Peyer's patch (tissue), 4 donors: ENCODE measurements around the gene LRRC57. TPM values are rescaled to one million over a fixed set of nuclear protein-coding genes. Genes with fewer than 3 reads are reported as not detected.

Experiments
- DNase-seq, 3 donors: peaks; one replicate each; pipeline ENCODE4 v3.0.0-alpha.2; 2017 to 2019
- H3K27ac ChIP-seq, 4 donors: fragments of 200-600 bp; sonication (generic); one replicate each; pipeline ENCODE4 v1.5.1; 2016 to 2019
- H3K27me3 ChIP-seq, 2 donors: fragments of 200-600 bp; sonication (generic); one replicate each; pipeline ENCODE4 v1.5.1; 2019
- H3K36me3 ChIP-seq, 3 donors: fragments of 200-600 bp; sonication (generic); one replicate each; pipeline ENCODE4 v1.5.1; 2016 to 2019
- H3K4me1 ChIP-seq, 4 donors: fragments of 200-600 bp; sonication (generic); one replicate each; pipeline ENCODE4 v1.5.1; 2016 to 2019
- H3K4me3 ChIP-seq, 4 donors: fragments of 200-600 bp; sonication (generic); 1 replicate in 3 of 4; 2 replicates in 1 of 4; pipeline ENCODE4 v1.5.1; 2016 to 2019; ENCODE audit warnings: mild to moderate bottlenecking in 1 of 4
- H3K9me3 ChIP-seq, 4 donors: fragments of 200-600 bp; sonication (generic); one replicate each; pipeline ENCODE4 v1.5.1; 2016 to 2019; ENCODE audit warnings: mild to moderate bottlenecking in 1 of 4
- POLR2A ChIP-seq, 2 donors: fragments of 450-650 bp; IDR thresholded peaks; one replicate each; pipeline ENCODE4 v1.5.1; 2017; ENCODE audit warnings: antibody characterized with exemption in 2 of 2, mild to moderate bottlenecking in 2 of 2, moderate library complexity in 2 of 2
- total RNA-seq, 4 donors: library from RNA; depleted of rRNA; stranded (reverse); fragments of >200 nt; gene quantifications; one replicate each; pipeline ENCODE4 v1.1.0, GENCODE V29; 2016
- TF ChIP-seq, protein P1 (sequence below), 6 experiments: fragments of 450-650 bp in 4 of 6; fragments of 200-600 bp in 2 of 6; sonication (generic) in 1 of 6; IDR thresholded peaks; one replicate each; pipeline ENCODE4 v1.5.1; 2017 to 2019; ENCODE audit warnings: antibody characterized with exemption in 6 of 6, mild to moderate bottlenecking in 3 of 6, moderate library complexity in 1 of 6

LRRC57 gene
- total RNA-seq, 4 donors from 2014 or later, result 22.4 to 38.1 (median 33.1) TPM

DNA sequence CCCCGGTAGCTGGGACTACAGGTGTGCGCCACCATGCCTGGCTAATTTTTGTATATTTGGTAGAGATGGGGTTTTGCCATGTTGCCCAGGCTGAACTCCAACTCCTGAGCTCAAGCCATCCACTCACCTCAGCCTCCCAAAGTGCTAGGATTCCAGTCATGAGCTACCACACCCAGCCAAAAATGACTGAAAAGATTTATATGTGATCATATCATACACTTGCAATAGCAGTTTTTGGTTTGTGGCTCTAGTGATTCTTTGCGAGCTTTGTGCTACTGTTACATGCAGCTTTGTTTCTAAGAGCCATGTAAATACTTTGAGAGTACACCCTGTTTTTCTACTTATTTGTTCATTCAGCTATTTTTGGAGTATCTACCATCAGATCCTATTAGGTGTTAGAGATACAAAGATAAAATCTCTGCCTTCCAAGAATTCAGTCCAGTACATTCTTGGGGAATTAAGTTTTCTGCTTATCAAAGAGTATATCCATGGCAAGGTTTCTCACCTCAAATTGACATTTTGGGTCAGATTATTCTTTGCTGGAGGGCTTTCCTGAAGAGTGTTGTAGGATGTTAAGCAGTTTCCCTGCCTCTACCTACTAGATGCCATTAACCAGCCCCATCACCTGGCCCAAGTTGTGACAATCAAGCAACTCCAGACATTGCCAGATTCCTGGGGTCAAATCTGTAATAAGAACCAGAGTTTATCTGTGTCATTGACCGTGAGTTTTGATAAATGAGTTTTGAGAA is 38.2 kb downstream of the LRRC57 start:
- DNase-seq, result no peak
- no peak for TF ChIP-seq POLR2A (IDR thresholded peaks at IDR 0.05)
- TF ChIP-seq, protein P1, sequence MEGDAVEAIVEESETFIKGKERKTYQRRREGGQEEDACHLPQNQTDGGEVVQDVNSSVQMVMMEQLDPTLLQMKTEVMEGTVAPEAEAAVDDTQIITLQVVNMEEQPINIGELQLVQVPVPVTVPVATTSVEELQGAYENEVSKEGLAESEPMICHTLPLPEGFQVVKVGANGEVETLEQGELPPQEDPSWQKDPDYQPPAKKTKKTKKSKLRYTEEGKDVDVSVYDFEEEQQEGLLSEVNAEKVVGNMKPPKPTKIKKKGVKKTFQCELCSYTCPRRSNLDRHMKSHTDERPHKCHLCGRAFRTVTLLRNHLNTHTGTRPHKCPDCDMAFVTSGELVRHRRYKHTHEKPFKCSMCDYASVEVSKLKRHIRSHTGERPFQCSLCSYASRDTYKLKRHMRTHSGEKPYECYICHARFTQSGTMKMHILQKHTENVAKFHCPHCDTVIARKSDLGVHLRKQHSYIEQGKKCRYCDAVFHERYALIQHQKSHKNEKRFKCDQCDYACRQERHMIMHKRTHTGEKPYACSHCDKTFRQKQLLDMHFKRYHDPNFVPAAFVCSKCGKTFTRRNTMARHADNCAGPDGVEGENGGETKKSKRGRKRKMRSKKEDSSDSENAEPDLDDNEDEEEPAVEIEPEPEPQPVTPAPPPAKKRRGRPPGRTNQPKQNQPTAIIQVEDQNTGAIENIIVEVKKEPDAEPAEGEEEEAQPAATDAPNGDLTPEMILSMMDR (IDR thresholded peaks at IDR 0.05), result no peak
- H3K4me3 ChIP-seq, result no peak overlapping the region
- no peak overlapping the region for H3K27ac ChIP-seq
- H3K27me3 ChIP-seq, result no peaks in the 10 kb centered on the region
- H3K4me1 ChIP-seq, result no peaks in the 10 kb centered on the region
- H3K36me3 ChIP-seq, result peaks cover 0 to 35% (median 0%) of the 10 kb centered on the region in 3 donors
- H3K9me3 ChIP-seq, result no peaks in the 10 kb centered on the region

DNA sequence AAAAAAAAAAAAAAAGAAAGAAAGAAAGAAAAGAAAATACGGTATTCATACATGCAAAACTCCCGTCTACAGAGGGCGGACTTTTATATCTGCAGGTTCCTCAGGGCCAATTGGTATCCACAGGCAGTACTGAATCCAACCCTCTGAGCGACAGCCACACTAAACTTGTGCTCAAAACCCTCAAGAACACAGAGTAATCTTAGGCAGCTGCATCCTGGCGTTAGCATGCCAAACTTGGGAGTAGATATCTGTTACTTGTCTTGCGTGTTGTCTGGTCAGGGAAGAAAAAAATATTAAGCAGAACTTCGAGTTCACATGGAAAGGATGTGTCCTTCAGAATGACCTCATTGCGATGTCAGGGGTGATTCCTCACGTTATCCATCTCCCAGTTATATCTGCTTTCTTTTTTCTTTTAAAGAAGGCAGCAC is 40.3 kb downstream of the LRRC57 start:
- no peak for DNase-seq
- Histone ChIP-seq H3K9me3 (no peaks in the 10 kb centered on the region), H3K4me1 (peaks cover 0 to 16% (median 4%) of the 10 kb centered on the region in 4 donors), H3K36me3 (peaks cover 0 to 13% (median 0%) of the 10 kb centered on the region in 3 donors), H3K27ac (no peak overlapping the region), H3K4me3 (no peak overlapping the region), H3K27me3 (no peaks in the 10 kb centered on the region)
- TF ChIP-seq, protein P1 (IDR thresholded peaks at IDR 0.05), result no peak
- no peak for TF ChIP-seq POLR2A (IDR thresholded peaks at IDR 0.05)

DNA sequence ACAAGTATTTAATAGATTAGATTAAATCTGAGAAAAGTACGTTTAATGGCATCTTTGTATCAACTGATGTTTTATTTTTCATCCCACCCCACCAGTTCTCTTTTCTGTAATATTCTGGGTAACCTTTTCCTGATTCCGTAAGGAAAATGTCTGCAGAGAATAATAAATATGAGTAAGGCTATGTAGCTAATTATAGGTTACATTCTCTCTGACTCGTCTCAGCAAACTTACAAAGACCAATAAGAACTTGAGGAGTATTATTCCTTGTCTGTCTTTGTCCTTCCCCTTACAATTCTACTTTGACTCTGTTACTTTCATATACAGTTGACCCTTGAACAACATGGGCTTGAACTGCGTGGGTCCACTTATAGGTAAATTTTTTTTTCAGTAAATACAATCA is 41.1 kb downstream of the LRRC57 start:
- Histone ChIP-seq H3K27ac (no peak overlapping the region), H3K4me1 (peaks cover 0 to 16% (median 4%) of the 10 kb centered on the region in 4 donors)
- TF ChIP-seq POLR2A (IDR thresholded peaks at IDR 0.05), result no peak
- TF ChIP-seq, protein P1 (IDR thresholded peaks at IDR 0.05), result no peak

DNA sequence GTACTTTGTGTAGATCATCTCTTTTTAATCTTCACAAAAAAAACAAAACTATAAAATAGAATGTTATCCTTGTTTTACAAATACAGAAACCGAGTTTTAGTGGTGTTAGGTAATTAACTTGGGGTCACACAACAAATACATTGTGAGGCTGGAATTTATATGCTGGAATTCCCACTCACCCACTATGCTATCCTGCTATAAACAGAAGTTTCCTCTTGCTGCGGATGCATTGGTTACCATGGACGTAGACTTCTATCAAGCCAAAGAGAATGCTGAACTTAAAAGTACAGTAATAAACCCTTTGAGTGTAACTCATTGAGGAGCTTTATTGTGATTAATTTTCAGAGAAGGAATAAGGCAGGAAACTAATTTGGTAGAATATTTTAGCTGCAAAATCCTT is 44.0 kb downstream of the LRRC57 start:
- Histone ChIP-seq H3K9me3 (no peaks in the 10 kb centered on the region), H3K27me3 (no peaks in the 10 kb centered on the region), H3K36me3 (no peaks in the 10 kb centered on the region), H3K4me1 (peaks cover 0 to 20% (median 5%) of the 10 kb centered on the region in 4 donors), H3K4me3 (peak overlapping the region in 1 of 4 donors; percentile 5), H3K27ac (peak overlapping the region in 2 of 4 donors; percentile 21 to 49)
- no peak for TF ChIP-seq POLR2A (IDR thresholded peaks at IDR 0.05)
- TF ChIP-seq, protein P1 (IDR thresholded peaks at IDR 0.05), result no peak
- no peak for DNase-seq

More for the DNA sequence above, 41.1 kb downstream of the LRRC57 start:
- H3K27me3 ChIP-seq, result no peaks in the 10 kb centered on the region
- H3K9me3 ChIP-seq, result no peaks in the 10 kb centered on the region
- peaks cover 0 to 6% (median 0%) of the 10 kb centered on the region in 3 donors for H3K36me3 ChIP-seq
- H3K4me3 ChIP-seq, result no peak overlapping the region
- no peak for DNase-seq

DNA sequence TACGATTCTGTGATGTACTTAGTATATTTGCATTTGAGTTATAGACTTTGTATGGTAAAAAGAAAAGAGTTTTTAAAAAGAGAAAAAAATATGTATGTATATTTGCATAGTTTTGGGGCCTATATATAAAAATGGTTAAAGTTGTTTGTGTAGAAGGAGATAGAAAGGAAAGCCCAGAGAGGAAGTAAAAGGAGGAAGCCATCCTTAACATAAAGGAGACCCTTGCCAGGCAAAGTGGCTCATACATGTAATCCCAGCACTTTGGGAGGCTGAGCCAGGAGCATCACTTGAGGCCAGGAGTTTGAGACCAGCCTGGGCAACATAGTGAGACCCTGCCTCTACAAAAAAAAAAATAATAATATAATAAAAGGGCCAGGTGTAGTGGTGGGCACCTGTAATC is 44.8 kb downstream of the LRRC57 start:
- Histone ChIP-seq H3K27ac (peak overlapping the region in 1 of 4 donors; percentile 14), H3K36me3 (no peaks in the 10 kb centered on the region), H3K4me3 (no peak overlapping the region), H3K9me3 (no peaks in the 10 kb centered on the region), H3K27me3 (no peaks in the 10 kb centered on the region), H3K4me1 (peaks cover 0 to 28% (median 8%) of the 10 kb centered on the region in 4 donors)
- no peak for DNase-seq
- TF ChIP-seq, protein P1 (IDR thresholded peaks at IDR 0.05), result no peak
